CD14-positive monocyte (primary cell): ENCODE data around the gene HEBP1. TPM values are rescaled to one million over a fixed set of nuclear protein-coding genes. Genes with fewer than 3 reads are reported as not detected.

Experiments used
- DNase-seq, 3 donors: peaks; one replicate each; pipeline ENCODE4 v3.0.0-alpha.2; 2011 to 2022
- H2AFZ ChIP-seq: 2 replicates; pipeline ENCODE4 v1.6.0; 2012; ENCODE audit warnings: mild to moderate bottlenecking, low read depth, low read length, inconsistent platforms; ENCODE audit not compliant: insufficient read depth, poor library complexity, severe bottlenecking
- H3K27ac ChIP-seq, 2 donors: 1 replicate in 1 of 2; 2 replicates in 1 of 2; pipeline ENCODE4 v1.5.1; 2012 to 2013; ENCODE audit warnings: low read length in 2 of 2, control low read depth in 1 of 2, inconsistent platforms in 1 of 2, low read depth in 1 of 2, mild to moderate bottlenecking in 1 of 2
- H3K27me3 ChIP-seq, 2 donors: one replicate each; pipeline versions ENCODE4 v1.6.0 to v1.6.1; 2011 to 2013; ENCODE audit warnings: low read length in 2 of 2; ENCODE audit not compliant: control insufficient read depth in 2 of 2, insufficient read depth in 2 of 2
- H3K36me3 ChIP-seq, 2 donors: replicated peaks in 1 of 2; 1 replicate in 1 of 2; 2 replicates in 1 of 2; pipeline versions ENCODE4 v1.5.1 to v1.6.1; 2012 to 2013; ENCODE audit warnings: low read length in 2 of 2, control low read depth in 1 of 2, inconsistent platforms in 1 of 2, mild to moderate bottlenecking in 1 of 2; ENCODE audit not compliant: insufficient read depth in 2 of 2, control insufficient read depth in 1 of 2
- H3K4me1 ChIP-seq, 2 donors: 1 replicate in 1 of 2; 2 replicates in 1 of 2; pipeline versions ENCODE4 v1.5.1 to v1.6.1; 2012 to 2013; ENCODE audit warnings: low read length in 2 of 2, control low read depth in 1 of 2, inconsistent platforms in 1 of 2, mild to moderate bottlenecking in 1 of 2, moderate library complexity in 1 of 2; ENCODE audit not compliant: insufficient read depth in 2 of 2, control insufficient read depth in 1 of 2
- H3K4me2 ChIP-seq: replicated peaks from 2 replicates; pipeline ENCODE3; 2012; ENCODE audit warnings: low read length, moderate library complexity, mild to moderate bottlenecking; ENCODE audit not compliant: poor library complexity, severe bottlenecking; ENCODE audit errors: extremely low read depth
- H3K4me3 ChIP-seq, 3 experiments: fragments of 200-600 bp in 1 of 3; sonication (generic) in 1 of 3; replicated peaks in 1 of 3; 1 replicate in 2 of 3; 2 replicates in 1 of 3; pipeline ENCODE4 v1.5.1; 2011 to 2013; ENCODE audit warnings: low read length in 3 of 3, mild to moderate bottlenecking in 3 of 3, control low read depth in 2 of 3, low read depth in 2 of 3, inconsistent platforms in 1 of 3, moderate library complexity in 1 of 3
- H3K79me2 ChIP-seq: 2 replicates; pipeline ENCODE4 v1.6.0; 2012; ENCODE audit warnings: mild to moderate bottlenecking, control low read depth, inconsistent platforms, low read length, moderate library complexity; ENCODE audit not compliant: insufficient read depth
- H3K9ac ChIP-seq: 2 replicates; pipeline ENCODE4 v1.6.0; 2017; ENCODE audit warnings: low read length, mild to moderate bottlenecking; ENCODE audit not compliant: insufficient read depth, poor library complexity, severe bottlenecking
- H3K9me3 ChIP-seq, 2 donors: replicated peaks in 1 of 2; 1 replicate in 1 of 2; 2 replicates in 1 of 2; pipeline versions ENCODE4 v1.5.1 to v1.6.1; 2012 to 2013; ENCODE audit warnings: low read length in 2 of 2, control low read depth in 1 of 2; ENCODE audit not compliant: control insufficient read depth in 1 of 2, insufficient read depth in 1 of 2
- H4K20me1 ChIP-seq: 2 replicates; pipeline ENCODE4 v1.6.0; 2012; ENCODE audit warnings: mild to moderate bottlenecking, low read length, control low read depth, moderate library complexity; ENCODE audit not compliant: insufficient read depth
- H3K27ac Mint-ChIP-seq, 7 donors: one replicate each; pipeline ENCODE4 v1.8.0; 2020; ENCODE audit warnings: mild to moderate bottlenecking in 7 of 7, mixed read lengths in 7 of 7, moderate library complexity in 6 of 7, inconsistent platforms in 2 of 7
- H3K27me3 Mint-ChIP-seq, 3 donors: one replicate each; pipeline ENCODE4 v1.8.0; 2021 to 2022; ENCODE audit warnings: low read depth in 3 of 3, mild to moderate bottlenecking in 3 of 3, mixed read lengths in 3 of 3, moderate library complexity in 3 of 3, inconsistent platforms in 1 of 3
- H3K36me3 Mint-ChIP-seq, 2 donors: one replicate each; pipeline ENCODE4 v1.8.0; 2020; ENCODE audit warnings: mixed read lengths in 2 of 2, inconsistent platforms in 1 of 2, mild to moderate bottlenecking in 1 of 2
- H3K4me1 Mint-ChIP-seq: one replicate; pipeline ENCODE4 v1.8.0; 2020; ENCODE audit warnings: mild to moderate bottlenecking, mixed read lengths
- H3K4me3 Mint-ChIP-seq, 2 donors: one replicate each; pipeline ENCODE4 v1.8.0; 2020; ENCODE audit warnings: mild to moderate bottlenecking in 2 of 2, mixed read lengths in 2 of 2, moderate library complexity in 1 of 2
- H3K9me3 Mint-ChIP-seq, 7 donors: one replicate each; pipeline ENCODE4 v1.8.0; 2020 to 2022; ENCODE audit warnings: mixed read lengths in 7 of 7, mild to moderate bottlenecking in 6 of 7, moderate library complexity in 6 of 7, inconsistent platforms in 2 of 7
- WGBS: methylation state at CpG from one replicate; pipeline ENCODE4 v1.1.5; 2013; ENCODE audit warnings: missing lambda C conversion rate; ENCODE audit not compliant: insufficient coverage; 5-methylcytosine and 5-hydroxymethylcytosine counted together
- intact Hi-C, 2 donors: fragments of 100-400 bp; cut with micrococcal nuclease; formaldehyde crosslinking; loops; one replicate each; pipeline versions ENCODE4 v1.15.0 to v1.15.1; 2023
- polyA plus RNA-seq, 3 donors: library from polyadenylated mRNA; depleted of rRNA in 1 of 3; unstranded in 2 of 3; stranded (reverse) in 1 of 3; fragments of 300-500 nt in 2 of 3; fragments of >200 nt in 1 of 3; fragmentation: Illumina TruSeq in 2 of 3; gene quantifications; 1 replicate in 2 of 3; 2 replicates in 1 of 3; pipeline ENCODE4 v1.2.3, GENCODE V29; 2012 to 2021
- TF ChIP-seq, protein P1 (sequence below): fragments of 200-600 bp; IDR thresholded peaks from one replicate; pipeline ENCODE4 v1.8.0; 2022; ENCODE audit warnings: antibody characterized with exemption, mild to moderate bottlenecking

HEBP1 gene
- polyA plus RNA-seq, 3 donors, result 33.4 to 89.3 (median 71.3) TPM

- TF ChIP-seq, protein P1, sequence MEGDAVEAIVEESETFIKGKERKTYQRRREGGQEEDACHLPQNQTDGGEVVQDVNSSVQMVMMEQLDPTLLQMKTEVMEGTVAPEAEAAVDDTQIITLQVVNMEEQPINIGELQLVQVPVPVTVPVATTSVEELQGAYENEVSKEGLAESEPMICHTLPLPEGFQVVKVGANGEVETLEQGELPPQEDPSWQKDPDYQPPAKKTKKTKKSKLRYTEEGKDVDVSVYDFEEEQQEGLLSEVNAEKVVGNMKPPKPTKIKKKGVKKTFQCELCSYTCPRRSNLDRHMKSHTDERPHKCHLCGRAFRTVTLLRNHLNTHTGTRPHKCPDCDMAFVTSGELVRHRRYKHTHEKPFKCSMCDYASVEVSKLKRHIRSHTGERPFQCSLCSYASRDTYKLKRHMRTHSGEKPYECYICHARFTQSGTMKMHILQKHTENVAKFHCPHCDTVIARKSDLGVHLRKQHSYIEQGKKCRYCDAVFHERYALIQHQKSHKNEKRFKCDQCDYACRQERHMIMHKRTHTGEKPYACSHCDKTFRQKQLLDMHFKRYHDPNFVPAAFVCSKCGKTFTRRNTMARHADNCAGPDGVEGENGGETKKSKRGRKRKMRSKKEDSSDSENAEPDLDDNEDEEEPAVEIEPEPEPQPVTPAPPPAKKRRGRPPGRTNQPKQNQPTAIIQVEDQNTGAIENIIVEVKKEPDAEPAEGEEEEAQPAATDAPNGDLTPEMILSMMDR, result no peak
- H3K79me2 ChIP-seq, result no peaks in the 10 kb centered on the region
- Mint-ChIP-seq H3K36me3 (peaks cover 0 to under 1% of the 10 kb centered on the region in 2 donors), H3K27ac (no peak overlapping the region), H3K4me3 (no peak overlapping the region), H3K27me3 (peaks cover 1 to 5% (median 4%) of the 10 kb centered on the region in 3 donors), H3K9me3 (peaks cover 0 to 4% (median 2%) of the 10 kb centered on the region in 7 donors), H3K4me1 (peaks cover 10% of the 10 kb centered on the region)
- no peak overlapping the region for H3K9ac ChIP-seq
- H3K4me1 ChIP-seq, result peaks cover 7 to 9% of the 10 kb centered on the region in 2 donors
- H3K27ac ChIP-seq, result no peak overlapping the region
- no peaks in the 10 kb centered on the region for H3K9me3 ChIP-seq
- no CpG with 5 or more reads among the region's 5 CpGs for WGBS
- no peak overlapping the region for H2AFZ ChIP-seq
- H4K20me1 ChIP-seq, result no peaks in the 10 kb centered on the region
- no peaks in the 10 kb centered on the region for H3K27me3 ChIP-seq
- no peak overlapping the region for H3K4me2 ChIP-seq
- intact Hi-C loops, result no loop called here
- DNase-seq, result no peak
- no peaks in the 10 kb centered on the region for H3K36me3 ChIP-seq
- no peak overlapping the region for H3K4me3 ChIP-seq
Observed at GRCh38 chr12:12960639-12961209, 39.3 kb downstream of the HEBP1 start.

- Histone ChIP-seq H3K4me2 (no peak overlapping the region), H3K27ac (no peak overlapping the region), H3K4me1 (peaks cover 0 to under 1% of the 10 kb centered on the region in 2 donors), H3K79me2 (no peaks in the 10 kb centered on the region), H2AFZ (no peak overlapping the region), H3K27me3 (no peaks in the 10 kb centered on the region), H3K9ac (no peak overlapping the region), H3K9me3 (no peaks in the 10 kb centered on the region), H3K36me3 (no peaks in the 10 kb centered on the region), H3K4me3 (no peak overlapping the region), H4K20me1 (no peaks in the 10 kb centered on the region)
- intact Hi-C loops, result no loop called here
- H3K9me3 Mint-ChIP-seq, result peaks cover 0 to 5% (median 2%) of the 10 kb centered on the region in 7 donors
- DNase-seq, result no peak
- H3K36me3 Mint-ChIP-seq, result no peaks in the 10 kb centered on the region
- TF ChIP-seq, protein P1, result no peak
- peaks cover 0 to 4% (median 3%) of the 10 kb centered on the region in 3 donors for H3K27me3 Mint-ChIP-seq
- WGBS, result no CpG with 5 or more reads among the region's 7 CpGs
- no peak overlapping the region for H3K27ac Mint-ChIP-seq
- H3K4me1 Mint-ChIP-seq, result peaks cover under 1% of the 10 kb centered on the region
- H3K4me3 Mint-ChIP-seq, result no peak overlapping the region
Observed at GRCh38 chr12:12958886-12959285, 41.2 kb downstream of the HEBP1 start.
